DMS153 (cell line): ENCODE data around the gene S100A10.

Experiments
- DNase-seq: peaks from one replicate; lab custom pipeline; 2025; lab: John Stamatoyannopoulos, UW

Gene S100A10

GRCh38 chr1:151988405-151988923, 5.2 kb downstream of the S100A10 start:
- no peak for DNase-seq

DNA sequence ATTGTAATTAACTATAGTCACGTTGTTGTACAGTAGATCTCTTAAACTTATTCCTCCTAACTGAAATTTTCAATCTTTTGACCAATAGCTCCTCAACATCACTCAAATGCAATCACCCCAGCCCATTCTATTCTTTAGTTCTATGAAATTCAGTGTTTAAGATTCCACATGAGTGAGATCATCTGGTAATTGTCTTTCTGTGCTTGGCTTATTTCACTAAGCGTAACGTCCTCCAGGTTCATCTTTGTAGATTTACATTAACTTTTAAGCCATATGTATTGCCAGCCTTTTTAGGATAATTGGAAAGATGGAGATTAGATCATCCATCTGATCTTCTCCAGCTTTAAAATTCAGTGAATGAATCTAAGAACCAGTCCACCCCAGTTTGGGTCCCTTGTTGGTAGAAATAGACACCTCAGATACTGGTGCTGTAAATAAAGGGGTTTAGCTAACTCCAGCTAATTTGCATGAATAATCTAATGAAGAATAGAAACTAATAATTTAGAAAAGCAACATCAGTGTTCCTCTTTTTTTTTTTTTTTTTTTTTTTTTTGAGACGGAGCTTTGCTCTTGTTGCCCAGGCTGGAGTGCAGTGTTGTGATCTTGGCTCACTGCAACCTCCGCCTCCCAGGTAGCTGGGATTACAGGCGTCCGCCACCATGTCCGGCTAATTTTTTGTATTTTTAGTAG, 7.0 kb downstream of the S100A10 start:
- DNase-seq, result no peak

DNA sequence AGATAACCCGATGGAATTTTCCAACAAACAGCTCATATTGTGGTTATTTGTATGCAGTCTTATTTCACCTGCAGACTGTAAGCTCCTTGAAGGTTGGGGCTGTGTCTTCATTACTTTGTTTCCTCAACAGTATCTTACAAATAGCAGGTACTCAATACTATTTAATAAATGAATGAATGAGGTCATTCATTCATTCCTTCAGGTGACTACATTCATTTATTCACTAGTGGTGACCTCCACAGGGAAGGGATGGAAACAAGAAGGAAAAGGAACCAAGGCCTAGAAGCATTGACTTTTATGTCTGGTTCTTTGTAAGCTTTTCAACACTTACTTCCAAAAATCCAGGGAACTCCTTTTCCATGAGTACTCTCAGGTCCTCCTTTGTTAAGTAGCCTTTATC, 7.9 kb downstream of the S100A10 start:
- no peak for DNase-seq

- DNase-seq, result no peak
Observed at GRCh38 chr1:151985270-151985669, 8.4 kb downstream of the S100A10 start.

- DNase-seq, result no peak
Observed at GRCh38 chr1:151984313-151984956, 9.2 kb downstream of the S100A10 start.

DNA sequence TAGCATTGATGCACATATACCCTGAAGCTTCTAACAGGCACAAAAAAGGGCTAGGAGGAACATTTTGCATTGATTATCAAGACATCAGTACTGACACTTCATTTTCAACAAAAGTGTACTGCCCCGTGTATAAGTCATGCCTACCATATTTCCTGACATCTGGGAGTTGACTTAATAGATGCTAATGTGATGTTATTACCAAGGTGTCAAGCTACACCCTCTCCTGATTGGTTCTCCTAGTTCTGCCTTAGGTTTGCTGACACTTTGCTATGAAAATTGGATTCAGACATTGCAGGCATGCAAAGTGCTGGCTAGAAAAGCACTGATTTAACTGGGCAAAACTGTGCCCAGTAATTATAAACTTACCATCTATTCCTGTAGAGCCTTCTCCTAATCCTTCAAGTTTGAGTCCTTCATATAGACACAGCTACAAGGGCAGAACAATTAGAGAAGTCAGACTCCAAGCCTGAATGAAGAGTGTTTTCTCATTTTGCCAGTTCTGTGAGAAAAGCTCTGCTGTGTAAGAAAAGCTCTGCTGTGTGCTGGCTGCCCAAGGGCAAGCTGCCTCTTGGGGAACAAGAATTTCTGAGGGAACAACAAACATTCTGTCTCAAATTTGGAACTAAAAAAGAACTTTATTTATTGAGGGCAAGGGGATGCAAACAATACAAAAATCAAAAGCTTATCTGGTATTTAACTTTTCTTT, 11.2 kb downstream of the S100A10 start:
- DNase-seq, result no peak

GRCh38 chr1:151981178-151981525, 12.5 kb downstream of the S100A10 start:
- DNase-seq, result no peak

DNA sequence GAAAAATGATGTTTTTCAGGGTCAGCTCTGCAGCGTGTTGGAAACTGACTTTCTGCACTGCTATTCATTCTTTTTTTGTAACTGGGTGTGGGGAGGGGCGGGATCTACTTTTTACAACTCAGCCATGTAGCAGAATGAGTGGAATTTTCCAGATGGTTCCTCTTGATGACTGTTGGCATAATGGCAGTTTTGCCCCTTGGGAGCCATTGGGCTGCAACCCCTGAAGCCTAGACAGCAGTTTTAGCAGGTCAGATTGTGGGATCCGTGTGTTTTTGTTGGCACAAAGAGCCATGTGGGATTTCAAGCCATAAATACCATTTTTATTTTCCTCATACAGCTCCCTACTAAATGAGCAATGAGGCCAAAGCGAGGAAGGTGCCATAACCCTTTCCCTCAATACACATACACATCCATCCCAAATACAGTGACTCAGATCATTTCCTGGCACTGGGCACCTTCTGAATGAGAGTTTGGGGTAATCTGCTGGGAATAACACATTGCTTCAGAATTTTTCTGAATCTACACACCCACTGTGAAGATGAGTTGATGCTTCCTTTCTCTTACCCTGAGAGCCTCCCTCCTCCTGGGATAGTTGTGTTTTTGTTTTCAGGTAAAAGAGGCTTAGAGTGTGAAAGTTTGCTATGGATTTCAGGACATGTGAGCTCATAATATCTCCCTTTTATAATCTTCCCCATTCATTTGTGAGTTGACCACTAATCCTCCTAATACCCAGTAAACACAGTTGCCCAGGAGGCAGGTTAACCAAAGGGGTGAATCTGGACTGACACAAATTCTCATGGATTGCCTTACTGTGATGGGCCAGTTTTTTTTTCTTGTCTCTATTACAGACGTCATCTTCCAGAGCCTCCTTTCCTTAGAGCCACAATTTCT, 13.1 kb downstream of the S100A10 start:
- no peak for DNase-seq

- DNase-seq, result no peak
Observed at GRCh38 chr1:151978922-151979321, 14.7 kb downstream of the S100A10 start.

DNA sequence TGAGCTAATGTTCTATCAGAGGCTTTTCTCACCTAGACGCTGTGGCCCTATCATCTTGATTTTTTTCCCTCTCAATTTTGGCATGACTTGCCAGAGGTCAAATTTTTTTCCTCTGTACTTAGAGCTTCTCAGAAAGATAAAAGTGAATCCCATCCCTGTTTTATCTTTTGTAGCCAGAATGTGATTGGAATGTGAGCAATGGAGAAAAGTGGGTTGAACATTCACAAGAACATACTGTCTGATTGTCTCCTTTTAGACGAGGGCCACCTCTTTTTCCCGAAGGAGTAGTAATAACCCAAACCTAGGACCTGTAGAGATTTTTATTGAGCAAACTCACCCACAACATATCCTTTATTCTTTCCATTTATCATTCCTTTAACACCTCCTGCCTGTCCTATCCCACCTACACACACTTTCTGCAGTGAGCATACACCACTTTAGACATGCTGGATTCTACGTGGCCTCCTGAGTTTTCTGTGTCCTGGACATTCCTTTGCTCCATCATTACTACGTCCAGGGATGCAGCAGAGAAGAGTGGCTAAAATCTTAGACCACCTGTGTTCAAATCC, 15.9 kb downstream of the S100A10 start:
- no peak for DNase-seq

- DNase-seq, result no peak
Observed at GRCh38 chr1:151976858-151977257, 16.8 kb downstream of the S100A10 start.

DNA sequence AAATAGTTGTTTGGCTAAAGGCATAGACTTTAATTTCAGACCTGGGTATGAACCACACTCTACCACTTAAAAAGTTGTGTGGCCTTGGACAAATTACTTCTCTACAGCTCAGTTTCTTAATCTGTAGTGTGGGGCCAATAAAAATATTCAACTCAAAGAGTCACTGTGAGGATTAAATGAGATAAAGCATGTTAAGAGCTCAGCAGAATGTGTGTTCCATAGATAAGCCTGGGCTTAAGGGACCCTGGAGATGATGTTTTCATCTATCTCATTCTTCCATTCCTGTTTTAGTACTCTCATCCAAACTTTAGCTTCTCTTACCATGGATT, 17.7 kb downstream of the S100A10 start:
- DNase-seq, result no peak

DNA sequence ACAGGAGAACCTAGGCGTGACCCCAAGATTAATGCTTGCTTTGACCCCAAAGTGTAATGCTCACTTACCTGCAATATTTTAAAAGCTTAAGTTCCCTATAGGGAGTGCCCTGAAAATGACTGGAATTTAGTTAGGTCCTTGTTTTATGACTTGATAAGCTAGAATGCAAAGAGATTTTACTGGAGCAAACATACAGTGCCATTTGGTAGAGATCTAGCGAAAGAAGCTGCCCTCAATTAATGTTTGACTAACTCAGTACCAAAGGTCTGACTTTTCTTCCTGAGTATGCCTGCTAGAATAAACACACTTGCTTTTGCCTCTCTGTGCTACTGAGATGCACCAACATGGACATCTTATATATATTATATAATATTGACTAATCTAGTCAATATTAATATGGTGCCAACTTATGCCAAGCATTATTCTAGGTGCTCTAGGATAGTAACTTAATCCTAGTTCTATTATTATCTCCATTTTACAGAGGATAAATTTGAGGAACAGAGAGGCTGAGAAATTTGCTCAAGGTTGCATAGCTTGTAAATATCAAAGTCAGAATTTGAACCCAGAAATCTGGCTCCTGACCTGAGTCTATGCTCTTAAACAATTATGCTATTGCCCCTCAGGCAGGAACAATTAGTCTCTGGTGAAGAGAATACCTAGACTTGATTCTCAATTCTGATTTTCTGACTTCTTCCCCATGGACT, 18.2 kb downstream of the S100A10 start:
- no peak for DNase-seq

- no peak for DNase-seq
Observed at GRCh38 chr1:151972542-151973248, 21.0 kb downstream of the S100A10 start.

DNA sequence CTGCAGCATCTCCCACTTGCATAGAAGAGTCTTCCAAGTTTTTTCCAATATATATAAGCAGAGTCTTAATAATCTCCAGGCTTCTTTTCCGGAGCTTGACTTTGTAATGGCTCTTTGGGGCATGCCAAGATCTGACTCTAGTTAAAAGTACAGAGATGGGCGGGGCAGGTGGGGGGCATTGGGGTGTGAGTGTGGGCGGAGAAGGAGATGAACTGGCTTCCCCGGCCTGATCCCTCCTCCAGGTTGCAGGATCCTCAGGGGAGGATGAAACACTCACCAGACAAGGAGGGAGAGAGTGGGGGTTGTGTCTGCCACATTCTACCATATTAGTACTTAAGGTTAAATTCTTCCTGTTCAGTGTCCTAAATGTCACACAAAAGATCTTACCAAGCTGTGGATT, 23.0 kb downstream of the S100A10 start:
- DNase-seq, result no peak

GRCh38 chr1:151970128-151970527, 23.5 kb downstream of the S100A10 start:
- DNase-seq, result no peak

GRCh38 chr1:151968791-151969399, 24.8 kb downstream of the S100A10 start:
- no peak for DNase-seq

- peak; percentile 64 for DNase-seq
Observed at GRCh38 chr1:151968058-151968457, 25.6 kb downstream of the S100A10 start.

GRCh38 chr1:151967091-151967490, 26.6 kb downstream of the S100A10 start:
- no peak for DNase-seq

DNA sequence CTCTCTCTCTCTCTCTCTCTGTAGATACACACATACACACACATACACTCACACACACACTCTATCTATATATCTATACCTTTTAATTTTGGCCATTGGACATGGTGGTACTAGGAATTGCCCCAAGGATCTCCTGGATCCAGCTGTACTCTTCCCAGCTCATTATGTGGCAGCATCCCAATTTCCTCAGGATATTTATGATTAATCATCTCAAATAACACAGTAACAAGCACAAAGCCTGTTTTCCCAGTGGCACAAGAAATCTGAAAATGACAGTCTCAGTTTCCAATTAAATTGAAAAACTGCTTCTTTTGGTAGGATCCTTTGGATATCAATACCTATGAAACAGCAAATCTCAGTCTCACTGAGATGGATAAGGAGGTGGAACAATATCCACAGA, 27.6 kb downstream of the S100A10 start:
- no peak for DNase-seq
